K562 (cell line): ENCODE results near the gene SLC25A44. TPM values are rescaled to one million over a fixed set of nuclear protein-coding genes. Genes with fewer than 3 reads are reported as not detected.
A peak's percentile ranks its signal among the peaks of the same experiment; 100 is the strongest.

Experiments used
- CBX1 ChIP-seq: sonication (generic); IDR thresholded peaks from 2 replicates; pipeline ENCODE4 v1.6.1; 2016; ENCODE audit warnings: antibody characterized with exemption, low read depth, mild to moderate bottlenecking
- CHCHD3 ChIP-seq: fragments of 250-450 bp; sonication (Bioruptor Pico); IDR thresholded peaks from 2 replicates; pipeline ENCODE4 v2.1.2; 2022; ENCODE audit warnings: mild to moderate bottlenecking
- DACH1 ChIP-seq: fragments of 450-650 bp; IDR thresholded peaks from 2 replicates; pipeline ENCODE4 v1.6.1; 2018; ENCODE audit not compliant: partially characterized antibody
- HNRNPK ChIP-seq: fragments of 200-400 bp; formaldehyde crosslinking; IDR thresholded peaks from one replicate; pipeline ENCODE4 v1.6.1; 2018; ENCODE audit warnings: mild to moderate bottlenecking, low read depth, low read length; ENCODE audit not compliant: poor library complexity, severe bottlenecking
- IFI16 ChIP-seq: fragments of 250-450 bp; sonication (Bioruptor Pico); IDR thresholded peaks from 2 replicates; pipeline ENCODE4 v2.1.2; 2022; ENCODE audit warnings: mild to moderate bottlenecking, inconsistent platforms
- KLF16 ChIP-seq: IDR thresholded peaks from 2 replicates; pipeline ENCODE4 v1.6.1; 2016; ENCODE audit warnings: antibody characterized with exemption
- MTA2 ChIP-seq: fragments of 450-650 bp; IDR thresholded peaks from 2 replicates; pipeline ENCODE4 v1.6.1; 2016; ENCODE audit warnings: low read depth
- MXI1 ChIP-seq: IDR thresholded peaks from 2 replicates; pipeline ENCODE4 v1.6.1; 2011; ENCODE audit warnings: low read depth, mild to moderate bottlenecking, improper control_type of control experiment, low read length
- NFE2 ChIP-seq: IDR thresholded peaks from 2 replicates; pipeline ENCODE4 v1.6.1; 2014; ENCODE audit warnings: antibody characterized with exemption, low read depth
- SAP30 ChIP-seq: fragments of 200-600 bp; sonication (generic); IDR thresholded peaks from 2 replicates; pipeline ENCODE4 v1.6.1; 2012; ENCODE audit warnings: borderline replicate concordance, low read depth, mild to moderate bottlenecking, moderate library complexity, low read length, control low read depth, inconsistent platforms; ENCODE audit not compliant: insufficient read depth, poor library complexity, severe bottlenecking
- SMARCE1 ChIP-seq: fragments of 450-650 bp; IDR thresholded peaks from 2 replicates; pipeline ENCODE4 v1.7.1; 2016; ENCODE audit warnings: mild to moderate bottlenecking
- SREBF1 ChIP-seq: fragments of 150-350 bp; IDR thresholded peaks from 2 replicates; pipeline ENCODE4 v1.6.1; 2014; ENCODE audit warnings: antibody characterized with exemption, low read depth, low read length, borderline replicate concordance
- STAT5B ChIP-seq: fragments of 250-450 bp; sonication (Bioruptor Pico); IDR thresholded peaks from 2 replicates; pipeline ENCODE4 v1.8.0; 2021; ENCODE audit warnings: mild to moderate bottlenecking, inconsistent platforms
- WHSC1 ChIP-seq: IDR thresholded peaks from one replicate; pipeline ENCODE4 v1.6.1; 2012; ENCODE audit warnings: low read length, control low read depth, inconsistent platforms
- ZNF212 ChIP-seq: fragments of 450-650 bp; formaldehyde crosslinking; IDR thresholded peaks from 2 replicates; pipeline ENCODE4 v1.4.0; 2020; ENCODE audit warnings: mild to moderate bottlenecking
- ZNF551 ChIP-seq: fragments of 250-450 bp; sonication (Bioruptor Pico); IDR thresholded peaks from 2 replicates; pipeline ENCODE4 v1.5.0; 2021; ENCODE audit warnings: mild to moderate bottlenecking, moderate library complexity
- polyA plus RNA-seq, 8 experiments: library from polyadenylated mRNA; depleted of rRNA in 4 of 8; stranded (reverse) in 5 of 8; unstranded in 3 of 8; fragments of >200 nt; fragmentation: Nextera tagmentation in 2 of 8; fragmentation: Illumina TruSeq in 1 of 8; extraction: Ambion mirVana in 2 of 8; extraction: Trizol in 1 of 8; gene quantifications; 2 replicates each; pipeline versions ENCODE4 v1.2.1 to v1.2.3, GENCODE V29; 2011 to 2014; ENCODE audit warnings: inconsistent platforms in 1 of 8, missing spikeins in 1 of 8
- total RNA-seq, 7 experiments: library from RNA; depleted of rRNA in 6 of 7; stranded (reverse); fragments of >200 nt in 6 of 7; fragmentation: Illumina TruSeq in 2 of 7; extraction: Trizol in 2 of 7; gene quantifications; 2 replicates each; pipeline versions ENCODE4 v1.2.1 to v1.2.3, GENCODE V29; 2011 to 2021; ENCODE audit warnings: low replicate concordance in 1 of 7
- TF ChIP-seq, protein P1 (sequence below), 2 experiments: fragments of 450-650 bp; conservative IDR thresholded peaks; 2 replicates each; pipeline ENCODE4 v1.6.1; 2017; ENCODE audit warnings: mild to moderate bottlenecking in 2 of 2, moderate library complexity in 2 of 2
- TF ChIP-seq, protein P2 (sequence below): fragments of 450-650 bp; IDR thresholded peaks from 2 replicates; pipeline ENCODE4 v1.6.1; 2017; ENCODE audit warnings: antibody characterized with exemption, mild to moderate bottlenecking
- TF ChIP-seq, protein P3 (sequence below): fragments of 450-650 bp; formaldehyde crosslinking; IDR thresholded peaks from 2 replicates; pipeline ENCODE4 v1.4.0; 2020; ENCODE audit warnings: mild to moderate bottlenecking, moderate library complexity
- TF ChIP-seq, protein P4 (sequence below): fragments of 450-650 bp; formaldehyde crosslinking; conservative IDR thresholded peaks from 2 replicates; pipeline ENCODE4 v1.4.0; 2022; ENCODE audit warnings: mild to moderate bottlenecking, missing genetic modification characterization

SLC25A44 gene
- total and polyA plus RNA-seq, 9 of the 15 experiments (the other 6 are each of a cell fraction or from before 2014, with no cell fraction given), result 4.4 to 22.8 (median 12.5) TPM

DNA sequence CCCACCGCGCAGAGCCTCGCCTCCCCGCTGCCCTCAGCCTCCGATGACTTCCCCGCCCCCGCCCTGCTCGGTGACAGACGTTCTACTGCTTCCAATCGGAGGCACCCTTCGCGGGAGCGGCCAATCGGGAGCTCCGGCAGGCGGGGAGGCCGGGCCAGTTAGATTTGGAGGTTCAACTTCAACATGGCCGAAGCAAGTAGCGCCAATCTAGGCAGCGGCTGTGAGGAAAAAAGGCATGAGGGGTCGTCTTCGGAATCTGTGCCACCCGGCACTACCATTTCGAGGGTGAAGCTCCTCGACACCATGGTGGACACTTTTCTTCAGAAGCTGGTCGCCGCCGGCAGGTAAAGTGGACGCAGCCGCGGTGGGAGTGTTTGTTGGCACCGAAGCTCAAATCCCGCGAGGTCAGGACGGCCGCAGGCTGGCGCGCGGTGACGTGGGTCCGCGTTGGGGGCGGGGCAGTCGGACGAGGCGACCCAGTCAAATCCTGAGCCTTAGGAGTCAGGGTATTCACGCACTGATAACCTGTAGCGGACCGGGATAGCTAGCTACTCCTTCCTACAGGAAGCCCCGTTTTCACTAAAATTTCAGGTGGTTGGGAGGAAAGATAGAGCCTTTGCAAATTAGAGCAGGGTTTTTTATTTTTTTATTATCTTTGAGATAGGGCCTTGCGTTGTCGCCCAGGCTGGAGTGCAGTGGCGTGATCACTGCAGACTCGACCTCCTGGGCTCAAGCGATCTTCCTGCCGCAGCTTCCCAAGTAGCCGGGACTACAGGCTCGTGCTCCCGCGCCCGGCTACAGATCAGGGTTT, 19.1 kb downstream of the SLC25A44 start, which contains the start of gene PMF1 (continued):
- TF ChIP-seq, protein P1, sequence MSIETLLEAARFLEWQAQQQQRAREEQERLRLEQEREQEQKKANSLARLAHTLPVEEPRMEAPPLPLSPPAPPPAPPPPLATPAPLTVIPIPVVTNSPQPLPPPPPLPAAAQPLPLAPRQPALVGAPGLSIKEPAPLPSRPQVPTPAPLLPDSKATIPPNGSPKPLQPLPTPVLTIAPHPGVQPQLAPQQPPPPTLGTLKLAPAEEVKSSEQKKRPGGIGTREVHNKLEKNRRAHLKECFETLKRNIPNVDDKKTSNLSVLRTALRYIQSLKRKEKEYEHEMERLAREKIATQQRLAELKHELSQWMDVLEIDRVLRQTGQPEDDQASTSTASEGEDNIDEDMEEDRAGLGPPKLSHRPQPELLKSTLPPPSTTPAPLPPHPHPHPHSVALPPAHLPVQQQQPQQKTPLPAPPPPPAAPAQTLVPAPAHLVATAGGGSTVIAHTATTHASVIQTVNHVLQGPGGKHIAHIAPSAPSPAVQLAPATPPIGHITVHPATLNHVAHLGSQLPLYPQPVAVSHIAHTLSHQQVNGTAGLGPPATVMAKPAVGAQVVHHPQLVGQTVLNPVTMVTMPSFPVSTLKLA (conservative IDR thresholded peaks at IDR 0.05), result peak; percentile 66 to 74
- TF ChIP-seq HNRNPK (no peak), SMARCE1 (no peak), DACH1 (no peak), MTA2 (no peak), ZNF551 (no peak), STAT5B (no peak), SREBF1 (no peak), WHSC1 (no peak), CHCHD3 (CRISPR knock-in tag) (no peak), MXI1 (no peak), SAP30 (peak; percentile 53), ZNF212 (no peak), KLF16 (no peak), CBX1 (no peak), IFI16 (CRISPR knock-in tag) (no peak), NFE2 (no peak)
- TF ChIP-seq, protein P2, sequence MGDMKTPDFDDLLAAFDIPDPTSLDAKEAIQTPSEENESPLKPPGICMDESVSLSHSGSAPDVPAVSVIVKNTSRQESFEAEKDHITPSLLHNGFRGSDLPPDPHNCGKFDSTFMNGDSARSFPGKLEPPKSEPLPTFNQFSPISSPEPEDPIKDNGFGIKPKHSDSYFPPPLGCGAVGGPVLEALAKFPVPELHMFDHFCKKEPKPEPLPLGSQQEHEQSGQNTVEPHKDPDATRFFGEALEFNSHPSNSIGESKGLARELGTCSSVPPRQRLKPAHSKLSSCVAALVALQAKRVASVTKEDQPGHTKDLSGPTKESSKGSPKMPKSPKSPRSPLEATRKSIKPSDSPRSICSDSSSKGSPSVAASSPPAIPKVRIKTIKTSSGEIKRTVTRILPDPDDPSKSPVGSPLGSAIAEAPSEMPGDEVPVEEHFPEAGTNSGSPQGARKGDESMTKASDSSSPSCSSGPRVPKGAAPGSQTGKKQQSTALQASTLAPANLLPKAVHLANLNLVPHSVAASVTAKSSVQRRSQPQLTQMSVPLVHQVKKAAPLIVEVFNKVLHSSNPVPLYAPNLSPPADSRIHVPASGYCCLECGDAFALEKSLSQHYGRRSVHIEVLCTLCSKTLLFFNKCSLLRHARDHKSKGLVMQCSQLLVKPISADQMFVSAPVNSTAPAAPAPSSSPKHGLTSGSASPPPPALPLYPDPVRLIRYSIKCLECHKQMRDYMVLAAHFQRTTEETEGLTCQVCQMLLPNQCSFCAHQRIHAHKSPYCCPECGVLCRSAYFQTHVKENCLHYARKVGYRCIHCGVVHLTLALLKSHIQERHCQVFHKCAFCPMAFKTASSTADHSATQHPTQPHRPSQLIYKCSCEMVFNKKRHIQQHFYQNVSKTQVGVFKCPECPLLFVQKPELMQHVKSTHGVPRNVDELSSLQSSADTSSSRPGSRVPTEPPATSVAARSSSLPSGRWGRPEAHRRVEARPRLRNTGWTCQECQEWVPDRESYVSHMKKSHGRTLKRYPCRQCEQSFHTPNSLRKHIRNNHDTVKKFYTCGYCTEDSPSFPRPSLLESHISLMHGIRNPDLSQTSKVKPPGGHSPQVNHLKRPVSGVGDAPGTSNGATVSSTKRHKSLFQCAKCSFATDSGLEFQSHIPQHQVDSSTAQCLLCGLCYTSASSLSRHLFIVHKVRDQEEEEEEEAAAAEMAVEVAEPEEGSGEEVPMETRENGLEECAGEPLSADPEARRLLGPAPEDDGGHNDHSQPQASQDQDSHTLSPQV, result peak; percentile 78
- TF ChIP-seq, protein P3, sequence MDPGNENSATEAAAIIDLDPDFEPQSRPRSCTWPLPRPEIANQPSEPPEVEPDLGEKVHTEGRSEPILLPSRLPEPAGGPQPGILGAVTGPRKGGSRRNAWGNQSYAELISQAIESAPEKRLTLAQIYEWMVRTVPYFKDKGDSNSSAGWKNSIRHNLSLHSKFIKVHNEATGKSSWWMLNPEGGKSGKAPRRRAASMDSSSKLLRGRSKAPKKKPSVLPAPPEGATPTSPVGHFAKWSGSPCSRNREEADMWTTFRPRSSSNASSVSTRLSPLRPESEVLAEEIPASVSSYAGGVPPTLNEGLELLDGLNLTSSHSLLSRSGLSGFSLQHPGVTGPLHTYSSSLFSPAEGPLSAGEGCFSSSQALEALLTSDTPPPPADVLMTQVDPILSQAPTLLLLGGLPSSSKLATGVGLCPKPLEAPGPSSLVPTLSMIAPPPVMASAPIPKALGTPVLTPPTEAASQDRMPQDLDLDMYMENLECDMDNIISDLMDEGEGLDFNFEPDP (CRISPR knock-in tag), result no peak
- TF ChIP-seq, protein P4, sequence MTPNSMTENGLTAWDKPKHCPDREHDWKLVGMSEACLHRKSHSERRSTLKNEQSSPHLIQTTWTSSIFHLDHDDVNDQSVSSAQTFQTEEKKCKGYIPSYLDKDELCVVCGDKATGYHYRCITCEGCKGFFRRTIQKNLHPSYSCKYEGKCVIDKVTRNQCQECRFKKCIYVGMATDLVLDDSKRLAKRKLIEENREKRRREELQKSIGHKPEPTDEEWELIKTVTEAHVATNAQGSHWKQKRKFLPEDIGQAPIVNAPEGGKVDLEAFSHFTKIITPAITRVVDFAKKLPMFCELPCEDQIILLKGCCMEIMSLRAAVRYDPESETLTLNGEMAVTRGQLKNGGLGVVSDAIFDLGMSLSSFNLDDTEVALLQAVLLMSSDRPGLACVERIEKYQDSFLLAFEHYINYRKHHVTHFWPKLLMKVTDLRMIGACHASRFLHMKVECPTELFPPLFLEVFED (CRISPR knock-in tag), result peak; percentile 77; the same call in 1 of the 2 replicates
